ENCODE measurements around the gene PRDM16.
A peak's percentile ranks its signal among the peaks of the same experiment; 100 is the strongest.

The PRDM16 gene

DNA sequence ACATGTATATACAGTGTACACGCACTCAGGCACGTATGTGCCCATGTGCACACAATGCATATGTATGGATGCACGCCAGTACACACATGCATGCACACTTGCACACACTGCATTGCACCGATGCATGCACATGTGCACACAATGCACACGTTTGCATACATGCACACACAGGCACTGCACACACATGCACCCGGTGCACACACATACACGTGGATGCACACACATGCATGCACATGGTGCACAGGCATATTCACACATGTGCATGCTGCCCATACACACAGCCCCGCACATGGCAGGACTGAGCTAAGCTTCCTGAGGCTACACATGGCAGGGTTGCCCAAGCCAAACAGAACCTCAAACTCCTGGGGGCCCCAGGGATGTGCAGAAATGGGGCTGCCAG lies 405.0 kb downstream of the PRDM16 start:
- DNase-seq = no peak

- DNase-seq = no peak
Observed at GRCh38 chr1:3474421-3474820, 405.4 kb downstream of the PRDM16 start.

DNA sequence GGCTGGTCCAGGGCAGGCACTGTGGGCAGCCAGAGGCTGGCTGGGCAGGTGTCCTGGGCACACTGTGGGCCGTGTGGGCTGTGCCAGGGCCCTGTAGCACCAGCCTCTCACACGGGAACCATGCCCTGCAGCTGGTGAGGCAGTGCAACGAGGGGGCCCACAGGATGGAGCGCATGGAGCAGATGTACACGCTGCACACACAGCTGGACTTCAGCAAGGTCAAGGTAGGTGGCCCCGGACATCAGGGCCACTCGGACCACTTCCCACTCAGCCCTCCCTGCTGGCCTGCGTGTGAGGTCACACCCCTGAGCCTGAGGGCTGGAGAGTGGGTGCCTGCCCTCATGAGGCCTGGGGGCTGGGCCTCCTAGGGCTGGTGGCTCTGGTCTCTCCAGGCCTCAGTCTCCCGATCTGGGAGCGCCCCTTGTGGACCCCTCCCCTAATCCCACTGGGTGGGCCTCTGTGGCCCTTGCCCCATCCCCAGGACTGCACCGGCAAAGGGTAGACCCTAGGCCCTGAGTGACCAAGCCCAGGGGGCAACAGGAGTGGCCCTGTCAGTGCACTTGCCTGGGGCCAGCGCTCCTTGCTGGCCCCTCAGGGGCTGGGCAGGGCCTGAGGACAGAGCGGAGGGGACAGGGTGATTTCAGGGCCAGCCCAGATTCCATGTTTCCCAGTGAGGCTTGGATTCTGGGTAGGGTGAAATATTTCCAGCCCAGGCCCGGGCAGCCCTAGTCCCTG lies 407.0 kb downstream of the PRDM16 start:
- DNase-seq = no peak

DNA sequence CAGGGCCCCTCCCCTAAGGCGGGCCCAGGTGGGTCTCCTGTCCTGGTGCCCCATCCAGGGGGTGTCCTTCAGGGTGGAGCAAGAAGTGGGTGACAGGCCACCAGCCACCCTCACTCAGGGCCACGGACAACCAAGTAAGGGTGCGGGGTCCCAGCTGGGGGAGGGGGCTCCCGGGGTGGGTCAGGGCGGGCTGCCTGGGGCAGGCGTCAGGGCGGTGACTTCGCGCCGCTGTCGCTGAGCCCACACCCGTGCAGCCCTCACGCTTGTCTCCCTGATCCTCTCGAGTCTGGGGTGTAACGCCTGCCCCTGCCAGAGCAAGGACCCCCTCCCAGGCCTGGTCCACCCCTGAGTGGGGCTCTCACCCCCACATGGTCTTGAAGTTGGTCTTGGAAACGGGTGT lies 407.7 kb downstream of the PRDM16 start:
- no peak for DNase-seq

DNA sequence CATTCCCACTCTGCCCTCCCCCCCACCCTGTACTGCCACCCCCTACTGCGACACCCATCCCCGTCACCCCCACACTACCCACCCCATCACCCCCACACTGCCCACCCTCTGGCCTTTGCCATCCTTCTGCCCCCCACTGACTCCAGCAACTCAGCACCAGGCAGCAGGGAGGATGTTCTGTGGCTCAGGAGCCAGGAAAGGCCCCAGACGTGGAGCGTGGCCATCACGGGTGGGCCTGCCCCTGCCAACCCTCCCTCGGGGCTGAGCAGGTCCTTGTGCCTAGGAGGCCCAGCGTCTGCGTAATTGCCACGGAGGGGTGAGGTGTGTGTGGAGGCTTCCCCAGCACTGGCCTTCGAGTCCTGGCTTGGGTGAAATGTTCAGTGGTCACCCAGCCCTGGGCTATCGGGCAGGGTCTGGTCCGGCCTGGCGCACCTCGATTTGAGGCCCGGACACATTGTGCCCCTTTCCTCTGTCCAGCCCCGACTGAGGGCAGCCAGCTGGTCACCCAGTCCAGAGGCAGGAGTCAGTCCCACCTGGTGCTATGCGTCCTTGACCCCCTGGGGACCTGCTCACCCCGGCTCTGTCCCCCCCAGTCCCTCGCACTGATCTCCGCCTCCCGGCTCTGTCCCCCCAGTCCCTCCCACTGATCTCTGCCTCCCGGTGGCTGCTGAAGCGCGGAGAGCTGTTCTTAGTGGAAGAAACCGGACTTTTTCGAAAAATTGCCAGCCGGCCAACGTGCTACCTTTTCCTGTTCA lies 408.4 kb downstream of the PRDM16 start:
- DNase-seq = no peak

- DNase-seq = no peak
Observed at GRCh38 chr1:3478187-3478586, 409.2 kb downstream of the PRDM16 start.

DNA sequence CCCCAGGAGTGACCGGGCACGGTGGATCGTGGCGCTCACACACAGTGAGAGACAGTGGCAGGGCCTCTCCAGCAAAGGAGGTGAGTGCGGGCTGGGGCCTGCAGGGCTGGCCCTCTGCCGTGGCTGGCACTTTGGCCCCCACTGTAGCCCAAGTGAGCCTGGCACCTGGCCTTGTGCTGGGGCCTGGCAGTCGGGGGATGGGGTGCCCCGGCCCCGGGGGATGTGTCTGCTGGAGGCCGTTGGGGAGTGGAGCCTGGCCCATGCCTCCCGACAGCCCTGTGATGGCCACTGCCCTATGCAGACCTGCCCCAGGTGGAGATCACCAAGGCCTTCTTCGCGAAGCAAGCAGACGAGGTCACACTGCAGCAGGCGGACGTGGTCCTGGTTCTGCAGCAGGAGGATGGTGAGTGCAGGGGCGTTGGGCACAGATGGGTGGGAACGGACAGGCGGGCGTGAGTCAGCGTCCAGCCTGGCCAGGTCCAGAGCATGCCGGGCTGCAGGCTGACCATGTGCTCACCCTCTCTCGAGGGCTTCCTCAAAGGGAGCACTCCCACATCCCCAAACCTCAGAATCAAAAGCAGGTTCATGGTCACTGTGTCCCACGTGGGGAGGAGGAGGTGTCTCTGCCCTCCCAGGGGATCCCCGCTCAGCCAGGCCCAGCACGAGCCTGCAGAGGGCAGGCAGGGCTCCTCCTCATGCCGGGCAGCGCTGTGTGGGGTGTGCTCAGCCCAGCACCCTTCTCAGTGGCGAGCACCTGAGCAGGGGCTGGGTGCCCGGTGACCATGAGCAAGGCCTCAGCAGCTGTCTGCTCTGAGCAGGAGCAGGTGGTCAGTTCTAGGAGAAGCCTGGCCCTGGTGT lies 410.7 kb downstream of the PRDM16 start:
- no peak for DNase-seq

DNA sequence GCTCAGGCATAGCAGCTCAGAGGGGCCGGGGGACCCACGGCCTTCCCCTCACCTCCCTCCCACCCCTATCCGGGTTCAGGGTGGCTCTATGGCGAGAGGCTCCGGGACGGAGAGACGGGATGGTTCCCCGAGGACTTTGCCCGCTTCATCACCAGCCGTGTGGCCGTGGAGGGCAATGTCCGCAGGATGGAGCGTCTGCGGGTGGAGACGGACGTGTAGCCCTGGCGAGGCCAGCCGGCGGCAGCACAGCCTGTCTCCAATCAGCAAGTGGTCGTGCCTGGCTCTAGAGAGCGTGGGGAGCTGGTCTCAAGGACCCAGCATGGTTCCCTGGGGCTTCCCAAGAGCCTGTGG lies 411.3 kb downstream of the PRDM16 start:
- DNase-seq = no peak

- DNase-seq = no peak
Observed at GRCh38 chr1:3481046-3481445, 412.0 kb downstream of the PRDM16 start.

DNA sequence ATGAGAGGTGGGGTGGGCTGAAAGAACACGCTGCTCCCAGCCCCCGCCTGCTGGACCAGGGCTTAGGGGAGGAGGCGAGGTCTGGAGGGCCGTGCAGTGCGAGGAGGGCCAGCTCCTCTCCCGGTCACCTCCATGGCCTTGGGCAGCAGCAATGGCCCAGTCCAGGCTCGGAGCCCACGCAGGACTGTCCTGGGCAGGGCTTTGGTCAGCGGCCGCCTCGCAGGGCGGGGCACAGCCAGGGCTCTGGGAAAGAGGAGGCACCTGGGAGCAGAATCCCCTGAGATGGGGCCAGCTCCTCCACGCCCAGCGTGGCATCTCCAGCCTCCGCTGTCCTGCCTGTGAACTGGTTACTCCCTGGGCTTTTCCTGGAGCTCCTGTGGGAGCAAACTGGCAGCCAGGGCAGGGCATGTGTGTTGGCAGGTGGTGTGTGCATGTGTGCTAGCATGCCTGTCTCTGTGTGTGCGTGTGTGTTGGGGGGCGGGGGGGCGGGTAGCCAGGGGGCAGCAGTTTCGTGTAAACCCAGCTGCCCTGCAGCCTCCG lies 412.9 kb downstream of the PRDM16 start:
- no peak for DNase-seq

DNA sequence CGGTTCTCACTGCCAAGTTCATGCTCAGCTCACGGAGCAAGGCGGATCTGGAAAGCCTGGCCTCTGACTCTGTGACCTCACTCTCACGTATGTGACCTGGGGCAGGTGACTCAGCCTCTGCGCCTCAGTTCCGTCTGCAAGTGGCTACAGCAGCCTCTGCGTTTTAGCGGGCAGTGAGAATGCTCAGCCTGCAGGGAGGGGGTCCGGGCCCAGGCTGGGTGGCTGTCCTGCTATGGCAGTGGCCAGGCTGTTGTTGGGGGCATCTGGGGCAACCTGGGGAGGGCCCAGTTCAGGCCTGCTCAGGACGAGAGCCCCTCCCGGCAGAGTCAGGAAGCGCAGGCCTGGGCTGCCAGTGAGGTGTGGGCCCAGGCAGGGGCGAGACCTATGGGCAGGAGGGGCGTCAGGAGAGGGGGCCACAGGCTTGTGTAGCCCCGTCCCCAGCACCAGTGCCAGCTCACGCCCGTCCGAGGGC lies 413.4 kb downstream of the PRDM16 start:
- no peak for DNase-seq

- DNase-seq = no peak
Observed at GRCh38 chr1:3483380-3483779, 414.4 kb downstream of the PRDM16 start.

- peak; percentile 24 for DNase-seq
Observed at GRCh38 chr1:3483801-3484444, 414.9 kb downstream of the PRDM16 start.

- DNase-seq = no peak
Observed at GRCh38 chr1:3485016-3485415, 416.0 kb downstream of the PRDM16 start.
